ENCODE data around the gene GSTA2.

DNA sequence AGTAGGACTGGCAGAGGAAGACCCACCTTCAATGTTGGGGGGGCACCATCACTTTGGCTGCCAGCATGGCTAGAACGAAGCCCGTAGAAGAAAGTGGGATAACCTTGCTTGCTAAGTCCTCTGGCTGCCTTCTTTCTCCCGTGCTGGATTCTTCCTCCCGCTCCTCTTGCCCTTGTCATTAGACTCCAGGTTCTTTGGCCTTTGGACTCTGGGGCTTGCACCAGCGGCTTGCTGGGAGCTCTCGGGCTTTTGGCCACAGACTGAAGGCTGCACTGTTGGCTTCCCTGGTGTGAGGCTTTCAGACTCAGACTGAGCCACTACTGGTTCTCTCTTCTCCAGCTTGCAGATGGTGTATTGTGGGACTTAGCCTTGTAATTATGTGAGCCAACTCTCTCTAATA, 28.2 kb downstream of the GSTA2 start:
- TF ChIP-seq, protein P1, sequence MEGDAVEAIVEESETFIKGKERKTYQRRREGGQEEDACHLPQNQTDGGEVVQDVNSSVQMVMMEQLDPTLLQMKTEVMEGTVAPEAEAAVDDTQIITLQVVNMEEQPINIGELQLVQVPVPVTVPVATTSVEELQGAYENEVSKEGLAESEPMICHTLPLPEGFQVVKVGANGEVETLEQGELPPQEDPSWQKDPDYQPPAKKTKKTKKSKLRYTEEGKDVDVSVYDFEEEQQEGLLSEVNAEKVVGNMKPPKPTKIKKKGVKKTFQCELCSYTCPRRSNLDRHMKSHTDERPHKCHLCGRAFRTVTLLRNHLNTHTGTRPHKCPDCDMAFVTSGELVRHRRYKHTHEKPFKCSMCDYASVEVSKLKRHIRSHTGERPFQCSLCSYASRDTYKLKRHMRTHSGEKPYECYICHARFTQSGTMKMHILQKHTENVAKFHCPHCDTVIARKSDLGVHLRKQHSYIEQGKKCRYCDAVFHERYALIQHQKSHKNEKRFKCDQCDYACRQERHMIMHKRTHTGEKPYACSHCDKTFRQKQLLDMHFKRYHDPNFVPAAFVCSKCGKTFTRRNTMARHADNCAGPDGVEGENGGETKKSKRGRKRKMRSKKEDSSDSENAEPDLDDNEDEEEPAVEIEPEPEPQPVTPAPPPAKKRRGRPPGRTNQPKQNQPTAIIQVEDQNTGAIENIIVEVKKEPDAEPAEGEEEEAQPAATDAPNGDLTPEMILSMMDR (conservative IDR thresholded peaks at IDR 0.05; ENCODE audit: low read length) = no peak
- no peak for TF ChIP-seq EZH2phosphoT487 (IDR thresholded peaks at IDR 0.05; ENCODE audit: borderline replicate concordance, low read depth, low read length)

Data from OCI-LY7 (cell line).